T1000 (cell line): ENCODE results near the gene POMGNT2.

Experiments
- DNase-seq: peaks from one replicate; lab custom pipeline; 2025; ENCODE audit warnings: mixed read lengths; lab: John Stamatoyannopoulos, UW

Gene POMGNT2

GRCh38 chr3:43102773-43103480 is 3.0 kb downstream of the POMGNT2 start:
- DNase-seq = no peak

- DNase-seq = no peak
Observed at GRCh38 chr3:43098761-43099160, 7.1 kb downstream of the POMGNT2 start.

DNA sequence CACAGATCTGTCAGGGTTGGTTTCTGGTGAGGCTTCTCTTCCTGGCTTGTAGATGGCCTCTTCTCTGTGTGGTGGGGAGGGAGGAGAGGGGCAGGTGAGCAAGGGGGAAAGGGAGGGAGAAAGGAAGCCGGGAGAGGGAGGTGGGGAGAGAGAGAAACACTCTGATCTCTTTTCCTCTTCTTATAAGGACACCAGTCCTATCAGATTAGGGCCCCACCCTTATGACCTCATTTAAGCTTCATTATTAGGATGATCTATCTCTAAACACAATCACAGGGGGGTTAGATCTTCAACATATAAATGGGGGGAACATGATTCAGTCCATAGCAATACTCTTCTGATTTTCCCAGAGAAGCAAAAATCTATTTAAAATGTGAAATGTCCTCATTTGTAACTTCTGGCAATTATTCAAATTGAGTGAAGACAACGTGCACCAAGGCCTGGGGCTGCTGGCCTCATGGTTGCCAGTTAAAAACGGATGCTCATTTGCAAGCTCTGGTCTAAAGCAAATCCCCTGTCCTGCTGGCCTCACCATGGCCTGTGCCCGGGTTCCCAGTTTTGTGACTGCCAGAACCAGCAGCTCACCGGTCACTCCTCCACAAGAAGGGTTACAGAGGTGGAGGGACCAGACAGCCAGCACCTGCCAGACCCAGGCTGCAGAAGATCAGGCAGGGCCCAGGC is 8.3 kb downstream of the POMGNT2 start:
- DNase-seq = no peak

GRCh38 chr3:43096761-43097160 is 9.1 kb downstream of the POMGNT2 start:
- DNase-seq = no peak

GRCh38 chr3:43095370-43095769 is 10.5 kb downstream of the POMGNT2 start:
- DNase-seq = no peak

DNA sequence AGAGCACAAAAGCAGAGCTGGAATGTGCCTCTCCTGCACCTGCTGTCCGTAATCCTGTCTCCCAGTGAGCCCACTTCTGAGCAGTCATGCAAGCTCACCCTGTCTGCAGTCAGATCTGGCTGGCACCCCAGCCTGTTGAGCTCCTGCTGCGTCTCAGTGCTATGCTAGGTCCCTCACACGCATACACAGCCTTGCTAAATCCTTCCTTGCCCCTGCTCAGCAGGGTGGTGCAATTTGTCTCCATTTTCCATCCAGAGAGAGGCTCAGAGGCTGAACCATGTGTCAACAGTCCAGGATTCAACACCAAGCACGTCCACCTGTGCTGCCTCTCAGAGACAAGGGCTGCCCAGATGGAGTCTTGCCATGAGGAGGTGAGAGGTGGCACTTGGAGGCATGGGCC is 11.0 kb downstream of the POMGNT2 start:
- no peak for DNase-seq

- DNase-seq = no peak
Observed at GRCh38 chr3:43094381-43094780, 11.5 kb downstream of the POMGNT2 start.

GRCh38 chr3:43093974-43094373 is 11.9 kb downstream of the POMGNT2 start:
- DNase-seq = no peak

GRCh38 chr3:43093006-43093405 is 12.9 kb downstream of the POMGNT2 start:
- no peak for DNase-seq

- no peak for DNase-seq
Observed at GRCh38 chr3:43091481-43091880, 14.4 kb downstream of the POMGNT2 start.

DNA sequence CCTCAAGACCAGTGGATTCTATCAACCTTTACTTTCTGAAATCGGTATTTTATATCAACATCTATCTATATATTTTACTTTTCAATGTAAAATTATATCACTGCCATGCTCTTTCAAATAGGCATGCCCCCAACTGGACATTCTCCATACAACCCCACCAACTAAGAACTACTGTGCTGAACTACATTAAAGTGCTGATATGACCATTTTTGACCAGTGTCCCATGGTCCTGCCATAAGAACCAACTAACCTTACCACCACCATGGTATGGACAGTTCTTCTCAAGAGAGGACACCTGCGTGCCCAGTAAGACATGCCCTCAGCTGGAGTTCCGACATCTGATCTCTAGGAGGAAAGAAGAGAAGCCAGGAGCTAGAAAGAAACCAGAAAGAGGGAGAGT is 15.6 kb downstream of the POMGNT2 start:
- no peak for DNase-seq

DNA sequence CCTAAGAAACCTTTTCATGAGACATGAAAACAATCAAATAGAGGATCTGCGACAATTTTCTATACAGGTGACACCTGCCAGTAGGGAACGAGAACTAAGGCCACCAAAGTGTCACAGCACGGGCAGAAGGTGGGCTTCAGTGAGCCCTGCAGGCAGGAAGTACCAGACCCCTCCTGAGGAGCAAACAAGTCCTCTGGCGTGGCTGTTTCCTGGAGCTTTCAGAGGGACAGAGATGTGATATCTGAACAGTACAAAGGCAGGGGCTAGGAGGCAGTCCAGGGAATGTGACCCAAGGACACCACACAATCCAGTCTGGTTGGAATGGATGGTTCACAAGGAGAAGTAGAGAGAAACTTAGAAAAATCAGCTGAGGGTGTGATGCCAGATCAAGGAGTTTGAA is 16.8 kb downstream of the POMGNT2 start:
- DNase-seq = no peak

DNA sequence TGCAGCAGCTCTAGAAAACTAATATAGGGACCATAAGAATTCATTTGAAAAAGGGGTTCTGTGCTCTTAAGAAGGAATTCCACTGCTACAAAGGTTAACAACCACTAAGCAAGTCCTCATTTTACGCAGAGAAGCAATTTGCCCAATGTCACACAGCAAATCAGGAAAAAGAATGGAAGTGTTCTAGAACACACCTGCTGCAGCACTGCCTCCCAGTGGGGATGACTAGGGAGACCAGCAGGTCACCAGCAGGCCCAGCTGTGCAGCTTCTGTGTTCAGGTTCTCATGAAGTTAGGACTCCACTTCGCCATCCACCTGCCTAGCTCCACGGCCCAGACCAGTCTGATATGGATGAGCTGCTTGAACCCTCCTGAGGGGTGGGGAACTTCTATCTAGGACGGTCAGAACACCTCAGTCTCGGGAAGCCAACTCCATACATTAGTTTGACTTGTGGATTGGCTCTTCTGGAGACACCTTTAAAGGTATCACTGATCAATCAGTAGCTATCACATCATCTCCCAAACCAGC is 18.6 kb downstream of the POMGNT2 start:
- no peak for DNase-seq

GRCh38 chr3:43086460-43087165 is 19.3 kb downstream of the POMGNT2 start:
- no peak for DNase-seq

GRCh38 chr3:43082457-43082856 is 23.4 kb downstream of the POMGNT2 start:
- DNase-seq = no peak

DNA sequence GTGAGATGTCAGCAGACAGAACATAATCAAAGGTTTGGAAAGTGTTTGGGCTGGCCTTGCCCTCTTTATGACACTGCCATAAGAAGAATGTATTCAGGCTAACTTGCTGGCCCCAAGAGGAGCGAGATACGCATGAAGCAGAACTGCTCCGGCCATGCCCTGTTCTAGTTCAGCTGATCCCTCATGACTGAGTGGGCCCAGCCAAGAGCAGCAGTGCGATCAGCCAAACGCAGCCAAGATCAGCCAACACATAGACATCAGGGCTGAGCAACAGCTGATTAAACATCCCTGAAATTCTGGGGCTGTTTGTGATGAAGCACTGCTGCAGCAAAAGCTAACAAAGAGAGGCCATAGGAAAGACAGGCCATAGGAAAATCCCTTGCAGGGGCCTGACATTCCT is 24.1 kb downstream of the POMGNT2 start:
- DNase-seq = no peak

DNA sequence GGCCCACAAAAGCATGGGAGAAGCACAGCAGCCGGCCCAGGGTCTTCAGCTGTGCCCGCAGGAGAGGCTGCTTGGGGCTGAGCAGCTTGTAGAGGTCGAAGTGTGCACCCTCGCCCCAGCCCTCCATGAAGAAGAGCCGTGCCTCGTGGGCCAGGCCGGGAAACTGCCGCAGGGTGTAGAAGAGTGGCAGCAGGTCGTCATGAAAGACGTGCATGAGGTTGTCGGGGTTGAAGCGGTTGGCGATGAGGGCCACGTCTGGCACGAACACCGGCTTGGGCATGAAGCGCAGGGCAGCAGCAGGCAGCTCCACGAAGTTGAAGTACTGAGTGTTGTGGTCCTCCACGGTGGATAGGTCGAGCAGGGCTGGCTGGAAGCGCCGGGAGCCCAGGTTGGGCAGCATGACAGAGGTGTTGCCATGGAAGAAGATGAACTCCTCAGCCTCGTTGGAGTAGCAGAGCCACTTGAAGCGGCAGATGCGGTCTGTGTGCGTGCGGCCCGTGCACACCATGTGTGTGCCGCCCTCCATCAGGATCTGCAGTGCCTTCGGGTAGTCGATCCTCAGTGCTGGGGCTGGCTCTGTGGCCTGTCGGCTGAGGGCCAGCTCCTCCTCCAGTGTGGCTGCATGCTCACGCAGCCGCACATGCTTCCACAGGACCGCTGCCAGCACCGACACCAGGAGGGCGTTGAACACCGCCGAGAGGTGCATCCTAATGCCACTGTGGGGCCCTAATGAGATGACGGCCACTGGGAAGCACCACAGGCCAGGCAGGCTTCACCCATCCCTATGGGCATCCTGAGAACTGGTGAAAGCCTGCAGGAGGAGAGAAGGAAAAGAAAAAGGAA is 24.9 kb downstream of the POMGNT2 start:
- DNase-seq = no peak

- no peak for DNase-seq
Observed at GRCh38 chr3:43079536-43080332, 26.1 kb downstream of the POMGNT2 start.

- no peak for DNase-seq
Observed at GRCh38 chr3:43077707-43078106, 28.2 kb downstream of the POMGNT2 start.

- no peak for DNase-seq
Observed at GRCh38 chr3:43077261-43077660, 28.6 kb downstream of the POMGNT2 start.

- no peak for DNase-seq
Observed at GRCh38 chr3:43076857-43077256, 29.0 kb downstream of the POMGNT2 start.
